Endothelial cell of umbilical vein (primary cell): Measurements from ENCODE around the gene GNAL. TPM values are rescaled to one million over a fixed set of nuclear protein-coding genes. Genes with fewer than 3 reads are reported as not detected.

Source experiments
- BruUV-seq: library from RNA; stranded (reverse); fragments of 400-500 nt; replicated peaks from 2 replicates; lab custom pipeline; 2021; lab: Mats Ljungman, UMichigan
- CTCF ChIA-PET: fragments of 300-600, 350-600 bp; sonication (Branson Sonifier 250); formaldehyde crosslinking; loops from one replicate; lab custom pipeline; 2021; ENCODE audit warnings: antibody characterized with exemption, inconsistent platforms; lab: Charles Lee
- POLR2A ChIA-PET: fragments of 300-600, 350-600 bp; sonication (Branson Sonifier 250); formaldehyde crosslinking; loops from one replicate; lab custom pipeline; 2021; ENCODE audit warnings: antibody characterized with exemption, inconsistent platforms; lab: Charles Lee
- DNase-seq: peaks from one replicate; pipeline ENCODE4 v3.0.0-alpha.2; 2011; ENCODE audit warnings: low read depth, low spot score
- FAIRE-seq: peaks from 2 replicates; lab custom pipeline; 2011; peaks lifted over from hg19 to GRCh38; lab: Jason Lieb, UNC
- H2AFZ ChIP-seq: 2 replicates; pipeline ENCODE4 v1.6.0; 2012; ENCODE audit warnings: low read depth, low read length, control low read depth, inconsistent platforms
- H3K27ac ChIP-seq: 2 replicates; pipeline ENCODE4 v1.5.1; 2011; ENCODE audit warnings: low read depth, mild to moderate bottlenecking, control low read depth, low read length, moderate library complexity; ENCODE audit not compliant: insufficient read depth
- H3K27me3 ChIP-seq, 2 experiments: 2 replicates each; pipeline versions ENCODE4 v1.6.0 to v1.6.1; 2011; ENCODE audit warnings: low read length in 2 of 2, mixed read lengths in 1 of 2; ENCODE audit not compliant: control insufficient read depth in 2 of 2, insufficient read depth in 2 of 2
- H3K36me3 ChIP-seq, 2 experiments: 2 replicates in 1 of 2; 3 replicates in 1 of 2; pipeline ENCODE4 v1.5.1; 2011; ENCODE audit warnings: low read length in 2 of 2, mild to moderate bottlenecking in 1 of 2, moderate library complexity in 1 of 2; ENCODE audit not compliant: control insufficient read depth in 2 of 2, insufficient read depth in 2 of 2; ENCODE audit errors: extremely low read depth in 1 of 2
- H3K4me1 ChIP-seq: 3 replicates; pipeline ENCODE4 v1.5.1; 2011; ENCODE audit warnings: mild to moderate bottlenecking, low read length; ENCODE audit not compliant: control insufficient read depth, insufficient read depth; ENCODE audit errors: extremely low read depth
- H3K4me2 ChIP-seq: 2 replicates; pipeline ENCODE4 v1.6.1; 2011; ENCODE audit warnings: low read length, control low read depth, mixed read lengths; ENCODE audit not compliant: insufficient read depth
- H3K4me3 ChIP-seq, 3 experiments: fragments of 200-600 bp in 1 of 3; sonication (generic), shearing (Covaris generic) in 1 of 3; replicated peaks in 1 of 3; 2 replicates each; pipeline ENCODE4 v1.5.1; 2011 to 2016; ENCODE audit warnings: control low read depth in 3 of 3, low read length in 3 of 3, mild to moderate bottlenecking in 2 of 3, inconsistent platforms in 1 of 3, low read depth in 1 of 3, moderate library complexity in 1 of 3; ENCODE audit not compliant: insufficient read depth in 1 of 3
- H3K79me2 ChIP-seq: 2 replicates; pipeline ENCODE4 v1.6.0; 2012; ENCODE audit warnings: low read length, inconsistent platforms; ENCODE audit not compliant: control insufficient read depth, insufficient read depth
- H3K9ac ChIP-seq: replicated peaks from 2 replicates; pipeline ENCODE3; 2011; ENCODE audit warnings: low read length, control low read depth; ENCODE audit not compliant: insufficient read depth; ENCODE audit errors: extremely low read depth
- H3K9me1 ChIP-seq: replicated peaks from 3 replicates; pipeline ENCODE4 v1.6.0; 2011; ENCODE audit warnings: mild to moderate bottlenecking, low read length; ENCODE audit not compliant: control insufficient read depth, insufficient read depth; ENCODE audit errors: extremely low read depth
- H3K9me3 ChIP-seq: replicated peaks from 2 replicates; pipeline ENCODE4 v1.5.1; 2012; ENCODE audit warnings: low read length, inconsistent platforms; ENCODE audit not compliant: control insufficient read depth, insufficient read depth
- H4K20me1 ChIP-seq: replicated peaks from 2 replicates; pipeline ENCODE3; 2011; ENCODE audit warnings: mild to moderate bottlenecking, low read length; ENCODE audit not compliant: control insufficient read depth, insufficient read depth; ENCODE audit errors: extremely low read depth
- CTCF ChIP-seq, 2 donors: IDR thresholded peaks; 1 replicate in 1 of 2; 2 replicates in 1 of 2; pipeline ENCODE4 v1.5.1; 2011; ENCODE audit warnings: low read length in 2 of 2, mild to moderate bottlenecking in 2 of 2, moderate library complexity in 2 of 2, control low read depth in 1 of 2, inconsistent platforms in 1 of 2, low read depth in 1 of 2; ENCODE audit not compliant: insufficient read depth in 1 of 2; ENCODE audit errors: extremely low read depth in 1 of 2
- EZH2 ChIP-seq: IDR thresholded peaks from 2 replicates; pipeline ENCODE4 v1.6.1; 2012; ENCODE audit warnings: borderline replicate concordance, low read depth, mild to moderate bottlenecking, moderate library complexity, low read length, inconsistent platforms; ENCODE audit not compliant: severe bottlenecking
- FOS ChIP-seq: IDR thresholded peaks from 2 replicates; pipeline ENCODE4 v1.6.1; 2011; ENCODE audit warnings: mild to moderate bottlenecking, low read length, moderate library complexity, borderline replicate concordance; ENCODE audit not compliant: insufficient read depth
- GATA2 ChIP-seq: IDR thresholded peaks from 2 replicates; pipeline ENCODE4 v1.7.0; 2011; ENCODE audit warnings: low read depth, mild to moderate bottlenecking, moderate library complexity, mixed read lengths, low read length; ENCODE audit not compliant: insufficient read length, insufficient read depth
- JUN ChIP-seq: IDR thresholded peaks from 2 replicates; pipeline ENCODE4 v1.6.1; 2011; ENCODE audit warnings: borderline replicate concordance, low read depth; ENCODE audit not compliant: insufficient read length, insufficient read depth
- MAX ChIP-seq: IDR thresholded peaks from 2 replicates; pipeline ENCODE4 v1.6.1; 2011; ENCODE audit not compliant: insufficient read depth, insufficient read length
- MYC ChIP-seq: IDR thresholded peaks from one replicate; pipeline ENCODE4 v1.6.1; 2011; ENCODE audit warnings: mild to moderate bottlenecking, low read depth, low read length
- POLR2A ChIP-seq: IDR thresholded peaks from 2 replicates; pipeline ENCODE4 v1.6.1; 2012; ENCODE audit warnings: low read depth, mild to moderate bottlenecking, control low read depth, low read length
- POLR2AphosphoS5 ChIP-seq: IDR thresholded peaks from 2 replicates; pipeline ENCODE4 v1.6.1; 2012; ENCODE audit warnings: low read depth, mild to moderate bottlenecking, control low read depth, low read length, moderate library complexity; ENCODE audit not compliant: insufficient read depth
- dilution Hi-C: fragments of 300-500 bp; cut with MboI; formaldehyde crosslinking; loops from one replicate; pipeline ENCODE4 v1.15.0; 2019; ENCODE audit warnings: low sequenced_read_pairs; ENCODE audit not compliant: extremely low pct_ligation_motif_present
- intact Hi-C: fragments of 100-400 bp; cut with micrococcal nuclease; formaldehyde crosslinking; loops from one replicate; pipeline ENCODE4 v1.10.0; 2022
- polyA plus RNA-seq, 4 experiments: library from polyadenylated mRNA; depleted of rRNA in 3 of 4; stranded (reverse) in 3 of 4; unstranded in 1 of 4; fragments of >200 nt; gene quantifications; 2 replicates each; pipeline versions ENCODE4 v1.2.1 to v1.2.3, GENCODE V29; 2011 to 2012; ENCODE audit warnings: missing spikeins in 1 of 4
- total RNA-seq: library from RNA; stranded (reverse); gene quantifications from 2 replicates; pipeline ENCODE4 v1.2.3, GENCODE V29; 2021

The GNAL gene
- total and polyA plus RNA-seq, 2 donors (not counting 3 experiments of a cell fraction or from before 2014, with no cell fraction given): 0.07 to 0.73 TPM

GRCh38 chr18:11663439-11664029 lies 25.5 kb upstream of the GNAL start:
- intact Hi-C loops: no loop called here
- H3K9ac ChIP-seq: no peak overlapping the region
- no peaks in the 10 kb centered on the region for H4K20me1 ChIP-seq
- H2AFZ ChIP-seq: no peak overlapping the region
- H3K9me3 ChIP-seq: no peaks in the 10 kb centered on the region
- H3K4me3 ChIP-seq: no peak overlapping the region
- no TSS peak for BruUV-seq
- H3K4me2 ChIP-seq: no peak overlapping the region
- ChIA-PET POLR2A (no interaction called here), CTCF (no interaction called here)
- H3K9me1 ChIP-seq: no peaks in the 10 kb centered on the region
- DNase-seq (no peak), FAIRE-seq (no peak)
- no peaks in the 10 kb centered on the region for H3K4me1 ChIP-seq
- H3K27me3 ChIP-seq: no peaks in the 10 kb centered on the region
- no peaks in the 10 kb centered on the region for H3K36me3 ChIP-seq
- no peaks in the 10 kb centered on the region for H3K79me2 ChIP-seq
- TF ChIP-seq FOS (no peak), JUN (no peak), MAX (no peak), POLR2AphosphoS5 (no peak), GATA2 (no peak), POLR2A (no peak), CTCF (IDR thresholded peaks at IDR 0.05; ENCODE audit: extremely low read depth in 1 of 2, insufficient read depth in 1 of 2, low read depth in 1 of 2, low read length in 2 of 2) (no peak), EZH2 (no peak), MYC (no peak)
- dilution Hi-C loops: no loop called here
- no peak overlapping the region for H3K27ac ChIP-seq
